NCI-H748 (cell line): Measurements from ENCODE around the gene SLC1A2.

Experiments used
- DNase-seq: peaks from one replicate; lab custom pipeline; 2025; ENCODE audit not compliant: unreplicated experiment; lab: John Stamatoyannopoulos, UW

SLC1A2 gene

DNA sequence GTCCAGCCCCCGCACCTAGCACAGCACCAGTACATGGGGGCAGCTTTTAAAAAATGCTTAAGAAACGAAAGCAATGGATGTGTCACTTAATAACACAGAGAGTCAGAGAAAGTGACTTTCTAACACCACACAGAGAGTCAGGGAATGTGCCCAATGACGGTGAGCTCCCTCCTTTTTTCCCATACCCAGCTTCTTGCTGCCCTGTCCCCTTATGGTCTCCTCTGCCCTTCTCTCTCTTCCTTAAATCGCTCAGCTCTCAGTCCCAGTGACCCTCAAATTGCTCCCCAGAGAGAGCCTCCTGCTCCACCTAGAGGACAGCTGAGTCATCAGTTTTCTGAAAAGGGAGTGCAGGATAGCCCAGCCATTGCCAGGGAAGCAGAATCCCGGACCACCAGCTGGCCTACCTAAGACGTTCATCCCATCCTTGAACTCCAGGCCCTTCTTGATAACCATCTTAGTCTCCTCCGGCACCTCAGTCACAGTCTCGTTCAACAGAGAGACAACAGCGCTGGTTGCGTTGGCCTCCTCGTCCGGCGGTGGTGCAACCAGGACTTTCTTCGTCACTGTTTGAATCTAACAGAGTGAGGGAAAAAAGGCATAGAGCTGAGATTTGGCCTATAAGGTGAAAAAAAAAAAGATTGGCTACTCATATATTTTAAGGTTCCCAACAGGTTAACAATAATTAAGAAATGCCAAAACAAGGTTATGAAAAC lies 113.5 kb downstream of the SLC1A2 start:
- peak; percentile 46 for DNase-seq

DNA sequence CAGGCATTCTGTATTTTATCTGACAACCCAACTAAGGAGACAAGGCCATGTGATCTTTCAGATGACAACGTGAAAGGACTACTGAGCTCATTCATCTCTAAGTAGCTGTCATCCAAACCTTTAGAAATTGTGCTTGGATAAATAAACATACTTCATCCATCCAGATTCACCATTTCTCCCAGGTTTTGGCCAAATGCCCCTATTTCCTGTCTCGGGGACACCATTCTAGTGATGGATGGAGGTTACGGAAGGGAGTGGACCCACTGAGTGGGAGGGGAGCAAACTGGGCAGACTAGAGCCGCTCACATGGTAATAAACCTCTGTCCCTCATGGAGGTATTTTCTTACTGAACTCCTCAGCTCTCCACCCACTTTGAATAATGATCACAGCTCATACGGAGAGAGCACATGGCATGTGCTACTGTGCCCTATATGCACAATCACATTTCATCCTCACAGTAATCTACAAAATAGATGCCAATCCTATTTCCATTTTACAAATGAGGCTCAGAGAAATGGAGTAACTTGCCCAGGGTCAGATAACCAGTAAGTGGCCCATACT lies 114.4 kb downstream of the SLC1A2 start:
- no peak for DNase-seq

DNA sequence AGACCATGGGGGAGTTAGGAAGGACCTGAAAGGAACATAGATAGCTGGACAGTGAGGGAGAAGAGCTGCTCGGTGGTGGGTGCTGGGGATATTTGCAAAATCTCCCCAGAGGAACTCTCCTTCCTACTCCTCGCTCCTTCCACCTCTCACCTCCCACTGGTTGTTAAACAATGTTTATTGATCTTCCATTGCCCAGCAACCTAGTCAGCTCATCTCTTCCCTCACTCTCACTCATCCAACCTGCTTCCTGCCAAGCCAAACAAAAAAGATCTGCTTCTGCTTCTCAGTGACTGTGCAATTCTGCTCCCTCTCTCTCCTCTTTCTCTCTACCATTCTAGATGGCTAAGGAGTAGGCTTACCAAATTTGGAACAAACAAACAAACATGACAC lies 115.0 kb downstream of the SLC1A2 start:
- peak; percentile 62 for DNase-seq

DNA sequence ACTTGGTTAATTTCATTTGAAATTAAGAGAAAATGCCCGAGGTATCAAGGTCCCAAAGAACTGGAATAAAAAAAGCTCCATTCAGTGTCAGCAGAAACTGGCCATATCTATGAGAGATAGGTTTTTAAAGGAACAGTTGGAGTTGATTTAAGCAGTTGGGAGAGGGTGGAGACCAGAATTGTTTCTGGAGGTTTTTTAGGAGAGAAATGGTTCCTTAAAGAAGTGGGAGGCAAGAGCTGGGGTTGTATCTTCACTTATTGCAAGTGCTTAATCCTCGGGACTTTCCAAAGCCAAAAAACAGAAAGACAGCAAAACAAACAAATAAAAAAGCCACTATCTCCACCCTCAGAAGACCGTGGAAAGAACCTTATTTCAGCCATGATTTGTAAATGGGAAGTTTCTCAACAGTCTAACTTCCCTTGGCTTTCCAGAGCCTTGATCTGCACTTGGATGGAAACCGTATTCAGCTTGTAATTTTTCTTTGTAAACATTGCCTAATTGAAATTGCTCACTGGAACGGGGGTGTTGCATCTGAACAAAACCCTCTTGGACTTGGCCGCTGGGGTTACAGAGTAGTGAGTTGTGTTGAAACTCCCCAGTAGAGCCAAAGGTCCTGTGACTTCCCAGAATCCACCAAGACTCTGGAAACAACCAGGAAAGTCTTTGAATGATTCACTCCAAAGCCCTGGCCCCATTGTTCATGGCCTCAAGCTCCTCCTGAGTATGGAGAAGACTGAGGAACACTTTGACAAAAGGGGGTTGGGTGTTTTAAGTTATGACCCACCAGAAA lies 115.6 kb downstream of the SLC1A2 start:
- DNase-seq = no peak

DNA sequence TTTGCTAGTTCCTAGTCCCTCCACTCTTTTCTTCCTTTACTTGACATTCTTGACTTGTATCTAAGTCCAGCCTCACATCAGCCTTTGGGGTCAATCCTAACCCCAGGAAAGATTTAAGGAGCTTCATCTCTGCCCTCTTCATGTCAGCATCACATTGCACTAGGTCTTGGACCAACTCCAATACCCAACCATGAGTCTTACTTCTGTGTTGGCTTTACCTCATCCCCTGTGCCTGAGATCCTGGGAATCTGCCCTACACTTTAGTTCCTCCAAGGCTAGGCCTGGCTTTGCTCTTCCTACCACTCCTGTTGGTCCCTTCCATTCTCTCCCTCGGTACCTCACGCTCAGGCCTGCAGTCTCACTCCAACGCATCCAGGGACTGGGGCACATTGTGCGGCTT lies 117.0 kb downstream of the SLC1A2 start:
- no peak for DNase-seq

DNA sequence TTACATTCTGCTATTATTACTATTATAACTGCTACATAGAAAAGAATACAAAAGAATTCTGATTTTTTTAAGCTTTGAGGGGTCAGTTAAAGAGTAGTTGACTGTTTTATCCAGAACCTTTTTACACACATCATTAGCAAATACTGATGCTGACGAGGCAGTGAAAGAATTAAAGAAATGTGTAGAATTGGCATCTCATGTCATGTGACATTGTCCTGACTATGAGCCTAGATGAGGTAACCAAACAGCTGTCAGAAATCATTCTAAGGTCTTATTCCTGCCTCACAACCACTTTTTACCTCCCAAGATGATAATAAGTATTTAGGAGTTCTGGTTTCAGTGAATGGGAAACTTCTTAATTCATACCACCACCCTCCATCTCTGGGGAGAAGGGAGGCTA lies 121.0 kb downstream of the SLC1A2 start:
- DNase-seq = no peak

DNA sequence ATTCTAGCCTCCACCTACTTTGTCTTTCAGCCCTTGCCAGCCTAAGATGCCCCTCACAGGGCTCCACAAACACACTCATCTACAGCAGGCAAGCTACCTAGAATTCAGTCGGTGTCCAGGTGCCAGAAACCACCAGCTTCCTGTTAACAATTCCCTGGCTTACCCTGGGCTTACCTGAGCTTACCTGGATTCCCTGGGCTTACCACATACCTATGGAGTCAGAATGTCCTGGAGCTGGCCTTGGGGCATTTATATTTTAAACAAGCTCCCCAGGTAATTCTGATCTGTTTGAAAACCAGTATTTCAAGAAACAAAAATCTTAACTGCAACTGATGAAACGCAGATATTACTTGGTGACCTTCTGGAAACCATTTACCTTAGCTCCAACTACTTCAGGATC lies 123.6 kb downstream of the SLC1A2 start:
- DNase-seq = no peak

DNA sequence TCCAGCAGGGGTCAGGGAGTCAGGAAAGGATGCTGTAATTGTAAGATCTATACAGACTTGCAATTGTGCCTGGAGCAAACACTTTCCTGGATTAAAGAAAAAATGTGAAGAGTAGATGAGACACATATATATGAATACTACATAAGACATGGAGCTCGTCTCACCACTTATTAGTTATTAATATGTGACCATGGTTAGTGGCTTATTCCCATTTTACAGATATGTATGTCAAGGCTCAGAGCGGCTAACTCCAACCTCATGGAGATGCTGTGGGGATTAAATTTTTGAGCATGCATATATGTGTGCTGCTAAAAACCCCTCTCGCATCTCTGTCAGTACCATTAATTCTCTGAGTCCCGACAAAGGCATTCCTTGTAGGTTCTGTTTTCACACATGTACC lies 125.7 kb downstream of the SLC1A2 start:
- no peak for DNase-seq

DNA sequence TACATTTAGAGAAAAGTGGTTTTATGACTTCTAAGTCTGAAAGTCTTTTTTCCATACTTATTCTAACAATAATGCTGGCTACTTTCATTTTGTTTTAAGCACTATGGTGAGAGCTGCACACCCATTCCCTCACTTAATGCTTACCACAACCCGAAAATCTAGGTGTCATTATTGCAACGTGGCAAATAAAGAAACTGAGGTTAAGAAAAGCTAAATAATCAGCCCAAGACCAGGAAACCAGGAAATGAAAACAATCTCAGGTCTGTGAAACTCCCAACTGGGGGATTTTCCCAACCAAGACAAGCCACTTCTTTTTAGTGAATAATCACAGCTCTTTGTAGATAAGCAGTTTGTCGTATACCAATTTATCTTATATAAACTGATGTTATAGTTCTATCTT lies 126.3 kb downstream of the SLC1A2 start:
- no peak for DNase-seq

DNA sequence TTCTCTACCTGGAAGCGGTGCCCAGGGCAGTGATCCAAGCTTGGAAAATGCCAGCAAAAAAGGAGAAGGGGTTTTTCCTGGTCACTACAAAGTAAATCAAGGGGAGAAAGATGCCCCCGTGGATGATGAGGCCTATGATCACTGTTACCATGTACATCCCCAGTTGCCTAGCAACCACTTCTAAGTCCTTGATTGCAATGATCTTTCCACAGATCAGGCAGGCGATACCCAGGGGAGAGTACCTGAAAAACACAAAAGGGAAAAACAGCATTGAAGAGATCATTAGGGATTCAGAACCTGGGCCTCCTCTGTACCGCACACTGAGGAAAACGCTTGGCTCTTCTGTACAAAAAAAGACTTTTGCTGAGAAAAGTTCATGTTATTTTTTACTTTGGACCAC lies 127.1 kb downstream of the SLC1A2 start:
- DNase-seq = peak; percentile 95

DNA sequence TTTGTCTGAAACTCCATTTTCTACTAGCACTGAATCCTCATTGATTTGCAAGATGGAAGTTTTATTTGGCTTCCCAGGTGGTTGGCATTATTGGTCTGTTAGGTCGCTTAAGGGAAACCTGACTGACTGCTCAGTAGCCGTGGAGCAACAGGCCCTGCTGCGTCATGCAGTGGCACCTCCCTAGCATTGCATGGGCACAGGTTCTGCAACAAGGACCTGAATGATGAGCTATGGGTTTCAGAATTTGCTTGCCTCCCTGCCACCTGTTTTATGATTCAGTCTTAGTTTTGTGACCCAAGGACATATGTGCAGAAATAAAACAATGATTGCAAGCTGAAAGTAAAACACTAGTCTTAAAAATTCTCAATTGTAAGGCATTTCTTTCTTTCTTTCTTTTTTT lies 128.5 kb downstream of the SLC1A2 start:
- DNase-seq = no peak

DNA sequence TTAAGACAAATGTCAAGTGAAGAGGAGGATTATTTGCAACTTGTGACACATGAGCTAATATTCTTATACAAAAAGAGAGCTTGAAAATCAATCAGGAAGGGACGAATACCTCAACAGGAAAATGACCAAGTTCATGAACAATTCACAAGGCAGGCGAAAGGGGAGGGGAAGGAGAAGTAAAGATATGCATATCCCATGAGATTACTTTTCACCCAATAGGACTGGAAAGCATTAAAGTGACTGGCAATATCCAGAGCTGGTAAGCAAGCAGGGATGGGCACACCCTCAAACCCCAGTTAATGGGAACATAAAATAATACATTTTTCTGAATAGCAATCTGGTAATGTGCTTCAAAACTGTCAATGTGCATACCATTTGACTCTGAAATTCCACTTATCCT lies 129.5 kb downstream of the SLC1A2 start:
- DNase-seq = no peak

DNA sequence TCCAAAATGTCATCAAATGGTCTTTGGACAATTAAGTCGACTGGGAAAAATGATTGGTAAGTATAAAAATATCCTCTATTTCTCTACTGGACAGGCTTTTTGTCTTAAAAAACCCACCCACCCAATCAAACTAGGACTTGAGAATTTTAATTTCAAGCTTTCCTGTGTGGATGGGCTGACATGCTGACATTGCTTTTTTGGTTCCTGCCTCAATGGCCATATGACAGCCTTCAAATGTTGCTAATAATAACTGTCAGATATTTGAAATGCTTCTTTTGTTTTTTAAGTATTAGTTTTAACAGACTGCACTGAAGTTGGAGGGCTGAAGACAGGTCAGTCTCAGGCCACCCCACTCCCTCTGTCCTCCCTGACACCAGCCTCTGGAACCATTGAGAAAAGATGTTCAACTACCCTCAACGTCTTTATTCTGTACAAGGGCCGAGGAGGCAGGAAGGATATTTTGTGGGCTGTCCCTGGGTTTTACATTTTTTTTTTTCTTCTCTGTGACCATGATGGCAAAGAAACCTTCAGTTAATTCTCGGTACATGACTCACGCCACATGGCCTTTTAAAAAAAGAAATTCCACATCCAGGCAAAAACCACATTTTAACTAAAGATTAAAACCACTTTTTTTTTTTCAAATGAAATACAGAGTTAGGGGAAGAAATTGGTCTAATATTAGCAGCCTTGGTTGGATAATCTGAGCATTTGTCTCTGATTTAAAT lies 130.4 kb downstream of the SLC1A2 start:
- DNase-seq = no peak

DNA sequence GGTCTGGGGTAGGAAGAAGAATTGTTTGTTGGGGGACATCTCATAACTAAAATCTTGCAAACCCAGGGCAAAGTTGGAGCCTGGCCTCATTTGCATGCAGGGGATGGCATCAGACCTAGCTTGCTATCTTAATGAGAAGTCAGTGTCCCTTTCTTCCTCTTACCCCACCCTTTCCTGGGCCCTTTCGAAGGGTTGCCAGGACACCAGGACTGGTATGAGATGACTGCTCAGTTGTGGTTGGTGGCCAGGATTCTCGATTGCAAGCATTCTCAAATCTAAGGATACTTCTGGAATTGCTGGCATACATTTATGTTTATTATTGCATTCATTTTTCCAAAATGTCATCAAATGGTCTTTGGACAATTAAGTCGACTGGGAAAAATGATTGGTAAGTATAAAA lies 131.0 kb downstream of the SLC1A2 start:
- no peak for DNase-seq

DNA sequence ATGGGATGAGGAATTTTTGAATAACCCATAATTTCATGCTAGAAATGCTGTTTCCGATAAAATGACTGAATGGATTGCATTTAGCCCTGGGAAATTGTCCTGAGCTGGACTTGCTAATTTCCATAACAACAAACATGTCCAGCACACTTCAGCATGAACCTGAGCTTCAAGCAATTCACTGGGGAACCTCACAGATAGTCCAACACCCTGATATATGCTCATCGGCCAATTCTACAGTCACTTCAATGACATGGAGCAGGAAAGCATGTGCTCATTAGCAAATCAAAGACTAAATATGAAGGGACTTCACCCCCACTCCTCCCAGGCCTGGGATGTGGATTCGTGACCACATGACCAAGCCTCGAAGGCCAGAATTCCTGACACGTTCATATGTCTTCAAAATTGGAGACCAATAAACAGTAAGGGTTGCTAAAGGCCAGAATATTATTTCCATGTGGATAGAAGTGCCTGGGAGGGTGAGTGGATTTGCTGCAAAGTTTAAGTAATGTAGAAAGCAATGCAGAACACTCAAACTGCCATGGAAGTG lies 131.9 kb downstream of the SLC1A2 start:
- no peak for DNase-seq

DNA sequence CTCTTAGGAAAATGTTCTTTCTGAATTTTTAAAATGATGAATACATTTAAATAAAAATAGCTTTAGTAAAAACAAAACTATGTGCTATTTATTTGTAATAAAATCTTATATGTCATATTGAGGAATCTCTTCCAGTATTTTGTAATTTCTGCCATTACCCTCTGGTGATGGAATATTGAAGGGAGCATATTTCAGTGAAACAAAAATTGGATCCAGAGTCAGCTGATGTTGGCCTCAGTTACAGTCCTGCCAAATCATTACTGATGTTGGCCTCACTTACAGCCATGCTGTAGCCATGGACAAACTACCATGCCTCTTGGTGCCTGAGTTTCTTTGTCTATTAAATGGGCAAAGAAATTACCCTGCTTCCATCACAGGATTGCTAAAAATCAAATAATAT lies 133.2 kb downstream of the SLC1A2 start:
- no peak for DNase-seq

DNA sequence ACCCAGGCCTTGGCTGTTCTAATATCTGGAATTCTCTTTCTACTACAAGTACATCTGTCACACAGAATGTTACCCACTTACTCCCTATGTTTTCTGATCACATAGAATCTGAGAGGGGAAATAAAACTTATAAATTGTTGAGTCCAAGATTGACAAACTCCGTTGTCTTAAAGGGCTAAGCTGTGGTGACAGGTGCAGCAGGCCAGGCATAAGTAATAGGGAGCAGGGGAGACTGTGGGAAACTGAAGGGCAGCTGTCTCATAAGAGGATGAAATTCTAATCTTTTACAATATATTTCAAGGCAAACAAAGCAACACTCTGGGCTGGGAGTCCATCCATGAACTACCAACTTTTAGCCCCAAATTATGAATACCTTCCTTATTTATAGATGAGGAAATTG lies 133.9 kb downstream of the SLC1A2 start:
- DNase-seq = no peak

DNA sequence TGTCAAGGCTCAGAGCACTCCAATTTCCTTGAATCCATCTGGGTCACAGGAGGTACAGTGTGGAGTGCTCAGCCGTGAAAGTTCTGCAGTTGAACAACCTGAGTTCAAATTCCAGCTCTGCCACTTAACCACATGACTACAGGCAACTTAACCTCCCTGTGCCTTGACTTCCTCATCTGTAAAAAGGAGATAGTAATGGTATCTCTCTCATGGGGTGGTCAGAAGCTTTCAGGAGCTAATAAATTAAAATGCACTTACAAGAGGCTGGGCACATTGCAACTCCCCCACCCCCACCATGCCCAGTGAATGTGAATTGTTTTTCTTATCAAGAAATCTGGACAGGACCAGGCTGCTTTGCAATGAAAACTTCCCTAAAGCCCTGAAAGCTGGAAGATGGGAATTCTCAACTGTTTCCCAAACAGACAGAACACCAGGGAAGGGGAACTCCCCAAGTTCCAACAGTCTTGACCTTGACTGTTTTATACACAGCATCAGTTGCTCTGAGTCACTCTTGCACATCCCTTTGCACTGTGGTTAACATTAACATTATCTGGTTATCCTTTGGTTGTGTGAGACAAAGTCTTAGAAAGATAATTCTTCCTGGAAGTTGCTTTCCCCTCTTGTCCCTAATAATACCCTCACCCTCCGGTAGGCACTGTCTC lies 137.0 kb downstream of the SLC1A2 start:
- no peak for DNase-seq

DNA sequence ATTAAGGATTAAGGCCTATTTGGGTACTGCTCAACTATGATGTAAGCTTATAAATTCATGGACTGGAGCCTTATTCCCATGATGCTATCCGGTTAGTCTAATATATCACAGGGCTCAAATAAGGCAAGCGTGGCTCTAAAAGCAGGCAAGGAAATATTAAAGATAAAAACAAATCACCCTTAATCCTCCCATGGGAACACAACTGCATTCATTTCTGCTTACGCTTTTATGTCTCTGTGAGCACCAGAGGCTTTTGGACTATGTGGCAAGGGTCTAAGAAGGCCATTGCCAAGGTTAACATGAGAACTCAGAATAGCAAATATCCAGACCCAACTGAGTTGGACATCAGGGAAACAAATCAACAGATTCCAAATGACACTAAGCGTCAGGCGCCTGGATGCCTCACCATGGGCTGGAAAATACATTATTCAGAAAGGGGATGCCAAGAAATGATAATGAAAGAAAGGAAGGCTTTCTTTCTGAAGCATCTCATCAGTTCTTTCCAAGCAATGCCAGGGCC lies 138.1 kb downstream of the SLC1A2 start:
- no peak for DNase-seq

DNA sequence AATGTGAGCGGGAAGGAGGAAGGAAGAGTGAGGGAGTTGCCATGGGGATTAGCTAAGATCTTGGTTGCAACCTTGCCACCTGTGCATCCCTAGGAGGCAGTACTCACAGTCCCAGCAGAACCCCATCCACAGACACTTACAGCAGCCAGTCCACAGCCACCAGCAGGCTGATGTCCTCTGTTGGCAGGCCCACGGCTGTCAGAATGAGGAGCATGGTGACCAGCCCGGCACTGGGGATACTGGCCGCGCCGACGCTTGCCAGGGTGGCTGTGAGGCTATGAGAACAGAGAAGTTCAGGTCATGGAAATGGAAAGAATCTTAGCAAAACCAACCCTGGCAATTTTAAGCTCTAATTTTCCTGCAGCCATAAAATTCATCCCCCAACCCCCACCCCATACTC lies 138.6 kb downstream of the SLC1A2 start:
- DNase-seq = no peak

DNA sequence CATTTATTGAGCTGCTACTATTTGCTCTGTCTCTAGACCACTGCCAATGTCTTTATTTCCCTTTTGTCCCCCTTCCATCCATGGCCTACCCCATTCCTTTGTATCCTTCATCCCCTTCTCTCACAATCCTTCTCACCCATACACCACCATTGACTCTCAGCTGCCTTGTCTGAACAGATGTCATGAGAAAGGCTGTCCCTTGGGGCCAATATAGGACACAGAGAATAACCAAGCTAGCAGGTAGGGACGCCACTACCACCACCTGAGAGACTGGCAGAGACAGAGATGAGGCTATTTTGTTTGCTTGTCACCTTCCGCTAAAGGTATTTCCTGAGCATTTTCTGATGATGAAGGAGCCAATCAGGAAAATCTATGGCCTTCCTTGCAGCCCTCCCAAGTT lies 141.5 kb downstream of the SLC1A2 start:
- no peak for DNase-seq
